Esophagus squamous epithelium (tissue), 5 donors: Measurements from ENCODE around the gene SRRM2. TPM values are rescaled to one million over a fixed set of nuclear protein-coding genes. Genes with fewer than 3 reads are reported as not detected.
A peak's percentile ranks its signal among the peaks of the same experiment; 100 is the strongest.

Experiments
- DNase-seq: peaks from one replicate; lab custom pipeline; 2025; lab: John Stamatoyannopoulos, UW
- H3K27ac ChIP-seq, 4 donors: fragments of 200-600 bp; sonication (generic); one replicate each; pipeline ENCODE4 v1.5.1; 2016 to 2019; ENCODE audit warnings: mild to moderate bottlenecking in 1 of 4
- H3K27me3 ChIP-seq, 4 donors: fragments of 200-600 bp; sonication (generic); 1 replicate in 3 of 4; 2 replicates in 1 of 4; pipeline versions ENCODE4 v1.5.1 to v1.6.0; 2017 to 2021; ENCODE audit warnings: antibody characterized with exemption in 1 of 4
- H3K36me3 ChIP-seq, 3 donors: fragments of 200-600 bp; sonication (generic); one replicate each; pipeline ENCODE4 v1.5.1; 2016 to 2019
- H3K4me1 ChIP-seq, 3 donors: fragments of 200-600 bp; sonication (generic); one replicate each; pipeline ENCODE4 v1.5.1; 2017 to 2019
- H3K4me3 ChIP-seq, 4 donors: fragments of 200-600 bp; sonication (generic); 1 replicate in 3 of 4; 2 replicates in 1 of 4; pipeline ENCODE4 v1.5.1; 2016 to 2019; ENCODE audit warnings: mild to moderate bottlenecking in 2 of 4, moderate library complexity in 1 of 4
- H3K9me3 ChIP-seq, 3 donors: fragments of 200-600 bp; sonication (generic); one replicate each; pipeline ENCODE4 v1.5.1; 2016 to 2019
- CTCF ChIP-seq, 6 experiments: fragments of 450-650 bp in 4 of 6; fragments of 200-600 bp in 2 of 6; sonication (generic) in 2 of 6; IDR thresholded peaks; one replicate each; pipeline ENCODE4 v1.5.1; 2016 to 2019; ENCODE audit warnings: antibody characterized with exemption in 6 of 6, mild to moderate bottlenecking in 4 of 6, moderate library complexity in 4 of 6
- POLR2A ChIP-seq, 4 donors: fragments of 450-650 bp; IDR thresholded peaks; one replicate each; pipeline ENCODE4 v1.6.1; 2017; ENCODE audit warnings: antibody characterized with exemption in 4 of 4, mild to moderate bottlenecking in 4 of 4, moderate library complexity in 3 of 4
- WGBS, 2 donors: methylation state at CpG; one replicate each; pipeline ENCODE4 v1.1.5; 2018; 5-methylcytosine and 5-hydroxymethylcytosine counted together
- intact Hi-C: fragments of 100-400 bp; cut with DNase I; formaldehyde crosslinking; loops from one replicate; pipeline ENCODE4 v1.15.0; 2022
- total RNA-seq, 4 donors: library from RNA; depleted of rRNA; stranded (reverse); fragments of >200 nt; gene quantifications; one replicate each; pipeline ENCODE4 v1.1.0, GENCODE V29; 2016
- donor health status: DM: yes; HTN: yes; CAD: no.

Gene SRRM2
- total RNA-seq, 4 donors from 2014 or later = 80.7 to 290 (median 233) TPM

- Histone ChIP-seq H3K27me3 (no peaks in the 10 kb centered on the region), H3K4me1 (peaks cover 30 to 58% (median 38%) of the 10 kb centered on the region in 3 donors), H3K4me3 (peak overlapping the region; percentile 75 to 96 (median 84)), H3K27ac (peak overlapping the region; percentile 98 to 100 (median 98)), H3K36me3 (peaks cover 0 to 30% (median 8%) of the 10 kb centered on the region in 3 donors), H3K9me3 (no peaks in the 10 kb centered on the region)
- no peak for DNase-seq
- TF ChIP-seq CTCF (IDR thresholded peaks at IDR 0.05) (no peak), POLR2A (IDR thresholded peaks at IDR 0.05) (no peak)
- WGBS, 2 donors = 1% methylated on average over 13 to 15 of the region's 82 CpGs
- intact Hi-C loops = no loop called here
These were observed 653 bp downstream of the SRRM2 start for GRCh38 chr16:2752850-2753732.

- intact Hi-C loops = no loop called here
- Histone ChIP-seq H3K36me3 (peaks cover 4 to 36% (median 14%) of the 10 kb centered on the region in 3 donors), H3K27me3 (no peaks in the 10 kb centered on the region), H3K9me3 (no peaks in the 10 kb centered on the region), H3K4me3 (peak overlapping the region; percentile 75 to 96 (median 84)), H3K27ac (peak overlapping the region; percentile 98 to 100 (median 98)), H3K4me1 (peaks cover 30 to 64% (median 38%) of the 10 kb centered on the region in 3 donors)
- DNase-seq = no peak
- whole genome bisulfite sequencing, 2 donors = 1% methylated on average over 7 of the region's 7 CpGs
- TF ChIP-seq CTCF (IDR thresholded peaks at IDR 0.05) (no peak), POLR2A (IDR thresholded peaks at IDR 0.05) (no peak)
These were observed 1.2 kb downstream of the SRRM2 start for GRCh38 chr16:2753733-2754020.

- H3K9me3 ChIP-seq = no peaks in the 10 kb centered on the region
- WGBS, 2 donors = 15% methylated on average over 3 of the region's 3 CpGs
- DNase-seq = no peak
- no peaks in the 10 kb centered on the region for H3K27me3 ChIP-seq
- peak overlapping the region in 3 of 4 donors; percentile 81 to 96 (median 86) for H3K4me3 ChIP-seq
- peaks cover 15 to 41% (median 28%) of the 10 kb centered on the region in 3 donors for H3K36me3 ChIP-seq
- peaks cover 30 to 66% (median 38%) of the 10 kb centered on the region in 3 donors for H3K4me1 ChIP-seq
- intact Hi-C loops = no loop called here
- H3K27ac ChIP-seq = peak overlapping the region in 1 of 4 donors; percentile 98
- TF ChIP-seq POLR2A (IDR thresholded peaks at IDR 0.05) = no peak
- TF ChIP-seq CTCF (IDR thresholded peaks at IDR 0.05) = no peak
These were observed 2.7 kb downstream of the SRRM2 start for GRCh38 chr16:2755158-2755557.

GRCh38 chr16:2756288-2757015 lies 4.0 kb downstream of the SRRM2 start:
- WGBS, 2 donors = 70 to 76% methylated on average over 9 to 27 of the region's 30 CpGs
- Histone ChIP-seq H3K4me1 (peaks cover 26 to 58% (median 33%) of the 10 kb centered on the region in 3 donors), H3K36me3 (peaks cover 26 to 54% (median 41%) of the 10 kb centered on the region in 3 donors), H3K9me3 (no peaks in the 10 kb centered on the region), H3K4me3 (peak overlapping the region in 1 of 4 donors; percentile 81), H3K27me3 (no peaks in the 10 kb centered on the region), H3K27ac (no peak overlapping the region)
- TF ChIP-seq CTCF (IDR thresholded peaks at IDR 0.05) (no peak), POLR2A (IDR thresholded peaks at IDR 0.05) (no peak)
- DNase-seq = no peak
- intact Hi-C loops = no loop called here

- WGBS, 2 donors = 74 to 79% methylated on average over 11 of the region's 11 CpGs
- no peak overlapping the region for H3K4me3 ChIP-seq
- intact Hi-C loops = no loop called here
- H3K27ac ChIP-seq = no peak overlapping the region
- peaks cover 33 to 62% (median 50%) of the 10 kb centered on the region in 3 donors for H3K36me3 ChIP-seq
- H3K9me3 ChIP-seq = no peaks in the 10 kb centered on the region
- no peak for TF ChIP-seq POLR2A (IDR thresholded peaks at IDR 0.05)
- no peak for TF ChIP-seq CTCF (IDR thresholded peaks at IDR 0.05)
- DNase-seq = no peak
- H3K4me1 ChIP-seq = peaks cover 21 to 52% (median 28%) of the 10 kb centered on the region in 3 donors
- H3K27me3 ChIP-seq = no peaks in the 10 kb centered on the region
These were observed 4.9 kb downstream of the SRRM2 start for GRCh38 chr16:2757344-2757743.
